Activated CD4-positive, alpha-beta memory T cell treated with anti-CD3 and anti-CD28 coated beads, Interleukin-2, amount 10 ng/mL, durations not matched to agents 7 days and 5 days (primary cell): ENCODE data around the gene DRC3. TPM values are rescaled to one million over a fixed set of nuclear protein-coding genes. Genes with fewer than 3 reads are reported as not detected.
A peak's percentile ranks its signal among the peaks of the same experiment; 100 is the strongest.

ENCODE experiments used
- CTCF ChIA-PET: fragments of 350-600 bp; sonication (Branson Sonifier 250); formaldehyde crosslinking; loops from one replicate; lab custom pipeline; 2021; ENCODE audit warnings: antibody characterized with exemption, inconsistent platforms; lab: Charles Lee
- POLR2A ChIA-PET: fragments of 350-600 bp; sonication (Branson Sonifier 250); formaldehyde crosslinking; loops from one replicate; lab custom pipeline; 2021; ENCODE audit warnings: antibody characterized with exemption; lab: Charles Lee
- DNase-seq: peaks from one replicate; pipeline ENCODE4 v3.0.0-alpha.2; 2020
- H3K27ac Mint-ChIP-seq: one replicate; pipeline ENCODE4 v1.8.0; 2021; ENCODE audit warnings: mild to moderate bottlenecking, mixed read lengths
- H3K27me3 Mint-ChIP-seq: one replicate; pipeline ENCODE4 v1.8.0; 2021; ENCODE audit warnings: mixed read lengths
- H3K36me3 Mint-ChIP-seq: one replicate; pipeline ENCODE4 v1.8.0; 2021; ENCODE audit warnings: low read depth, mixed read lengths
- H3K4me1 Mint-ChIP-seq: one replicate; pipeline ENCODE4 v1.8.0; 2021; ENCODE audit warnings: mixed read lengths
- H3K4me3 Mint-ChIP-seq: one replicate; pipeline ENCODE4 v1.8.0; 2021; ENCODE audit warnings: mild to moderate bottlenecking, mixed read lengths
- H3K9me3 Mint-ChIP-seq: one replicate; pipeline ENCODE4 v1.8.0; 2021; ENCODE audit warnings: mixed read lengths
- total RNA-seq, 2 experiments: library from RNA; stranded (reverse); gene quantifications; one replicate each; pipeline ENCODE4 v1.2.3, GENCODE V29; 2021

DRC3 gene
- total RNA-seq, 2 experiments from 2014 or later = not detected

DNA sequence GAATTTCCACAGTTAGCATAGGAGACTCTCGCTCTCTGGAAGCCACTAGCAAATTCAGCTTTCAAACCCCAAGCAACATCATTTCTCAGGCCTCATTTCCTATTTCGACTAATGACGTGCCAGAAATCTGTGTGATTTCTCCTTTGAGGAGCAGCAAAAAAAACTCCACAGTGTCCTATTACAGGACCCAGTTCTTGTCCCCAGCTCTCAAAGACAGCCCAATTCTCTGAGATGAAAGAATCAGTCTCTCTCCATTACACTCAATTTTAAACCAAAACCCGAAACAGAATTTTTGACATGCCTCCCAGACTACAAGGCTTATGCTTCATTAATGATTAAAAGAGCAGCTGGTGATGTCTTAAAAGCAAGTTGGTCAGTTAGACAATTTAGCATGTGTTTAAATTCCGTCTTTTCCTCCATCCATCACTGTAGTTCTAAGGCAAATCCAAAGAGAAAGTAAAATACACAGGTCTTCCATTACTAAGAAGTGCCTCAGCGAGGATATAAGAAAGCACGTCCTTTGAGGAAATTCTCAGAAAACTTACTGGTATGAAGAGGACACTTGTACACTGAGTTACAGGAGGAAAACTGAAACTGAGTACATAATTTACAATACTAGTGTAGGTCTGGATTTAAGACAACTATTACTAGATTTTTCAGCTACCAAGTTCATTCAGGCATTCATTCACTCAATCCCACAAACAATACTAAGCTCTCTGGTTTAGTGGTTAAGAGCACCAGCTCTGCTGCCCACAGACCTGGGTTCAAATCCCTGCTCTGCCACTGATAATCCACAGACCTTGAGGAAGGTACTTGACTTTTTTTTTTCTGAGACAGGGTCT lies 12.9 kb upstream of the DRC3 start:
- DNase-seq = peak; percentile 46
- peaks cover 2% of the 10 kb centered on the region for H3K9me3 Mint-ChIP-seq
- CTCF ChIA-PET = interaction anchor here (0.7 to 3.4 kb wide), 5 partner anchors 9 to 111 kb away, joined by 3 to 37 read pairs (median 4); partner anchors contain the start of genes DRC3 and TOM1L2
- H3K4me1 Mint-ChIP-seq = peaks cover 66% of the 10 kb centered on the region
- H3K36me3 Mint-ChIP-seq = peaks cover 28% of the 10 kb centered on the region
- no peaks in the 10 kb centered on the region for H3K27me3 Mint-ChIP-seq
- peak overlapping the region; percentile 98 for H3K27ac Mint-ChIP-seq
- POLR2A ChIA-PET = interaction anchor here (0.6 to 6.1 kb wide), 11 partner anchors 13 to 278 kb away, joined by 3 to 102 read pairs (median 5); partner anchors contain the start of genes ALKBH5, DRC3, SREBF1 and TOM1L2
- peak overlapping the region; percentile 76 for H3K4me3 Mint-ChIP-seq

DNA sequence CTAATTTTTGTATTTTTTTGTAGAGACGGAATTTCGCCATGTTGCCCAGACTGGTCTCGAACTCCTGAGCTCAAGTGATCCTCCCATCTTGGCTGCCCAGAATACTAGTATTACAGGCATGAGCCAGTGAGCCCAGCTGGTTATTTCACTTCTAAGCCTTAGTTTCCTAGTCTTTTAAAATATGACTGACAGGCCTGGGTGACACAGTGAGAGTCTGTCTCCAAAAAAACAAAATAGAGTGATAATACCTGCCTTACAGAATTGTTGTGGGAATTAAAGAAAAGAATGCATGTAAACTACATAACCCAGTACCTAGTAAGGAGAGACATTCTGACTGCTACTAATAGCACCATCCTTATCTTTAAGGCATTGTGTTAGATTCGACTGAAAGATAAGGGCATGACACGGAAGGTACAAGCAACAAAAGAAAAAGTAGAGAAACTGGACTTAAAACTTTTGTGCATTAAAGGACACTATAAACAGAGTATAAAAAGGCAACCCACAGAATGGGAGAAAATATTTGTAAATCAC lies 12.1 kb upstream of the DRC3 start:
- ChIA-PET CTCF (interaction anchor here (2.9 to 3.4 kb wide), 2 partner anchors 12 to 73 kb away, joined by 13 to 37 read pairs; partner anchors contain the start of genes DRC3 and TOM1L2), POLR2A (interaction anchor here (0.6 to 6.1 kb wide), 10 partner anchors 12 to 278 kb away, joined by 3 to 102 read pairs (median 6); partner anchors contain the start of genes ALKBH5, DRC3, SREBF1 and TOM1L2)
- peaks cover 69% of the 10 kb centered on the region for H3K4me1 Mint-ChIP-seq

DNA sequence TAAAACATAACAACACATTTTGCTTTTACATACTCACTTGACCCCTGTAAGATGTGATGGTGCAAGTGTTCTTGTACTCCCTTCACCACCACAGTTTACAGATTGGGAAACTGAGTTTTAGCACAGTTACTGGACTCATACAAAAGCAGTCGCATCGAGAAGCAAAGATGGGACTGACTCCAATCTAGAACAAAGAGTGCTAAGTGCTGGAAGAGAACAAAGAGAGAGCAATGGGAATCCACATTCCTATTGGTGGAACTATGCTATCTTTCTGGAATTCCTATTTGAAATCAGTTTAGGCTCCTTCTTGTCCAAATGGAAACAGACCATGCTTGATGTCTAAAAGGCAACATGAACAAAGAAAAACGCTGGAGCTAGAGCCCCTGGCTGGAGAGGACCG lies 9.6 kb upstream of the DRC3 start:
- H3K4me1 Mint-ChIP-seq = peaks cover 73% of the 10 kb centered on the region
- POLR2A ChIA-PET = interaction anchor here (0.5 to 2.3 kb wide), 2 partner anchors 9 to 55 kb away, joined by 3 to 6 read pairs; partner anchors contain the start of genes DRC3 and TOM1L2
- CTCF ChIA-PET = no interaction called here
- no peak overlapping the region for H3K4me3 Mint-ChIP-seq
- H3K9me3 Mint-ChIP-seq = no peaks in the 10 kb centered on the region
- H3K27ac Mint-ChIP-seq = no peak overlapping the region
- DNase-seq = no peak
- H3K36me3 Mint-ChIP-seq = peaks cover 10% of the 10 kb centered on the region
- H3K27me3 Mint-ChIP-seq = no peaks in the 10 kb centered on the region

More for the DNA sequence above, 12.1 kb upstream of the DRC3 start:
- H3K9me3 Mint-ChIP-seq = peaks cover 2% of the 10 kb centered on the region
- DNase-seq = no peak
- H3K27ac Mint-ChIP-seq = peak overlapping the region; percentile 98
- peak overlapping the region; percentile 76 for H3K4me3 Mint-ChIP-seq
- H3K27me3 Mint-ChIP-seq = no peaks in the 10 kb centered on the region
- peaks cover 21% of the 10 kb centered on the region for H3K36me3 Mint-ChIP-seq

DNA sequence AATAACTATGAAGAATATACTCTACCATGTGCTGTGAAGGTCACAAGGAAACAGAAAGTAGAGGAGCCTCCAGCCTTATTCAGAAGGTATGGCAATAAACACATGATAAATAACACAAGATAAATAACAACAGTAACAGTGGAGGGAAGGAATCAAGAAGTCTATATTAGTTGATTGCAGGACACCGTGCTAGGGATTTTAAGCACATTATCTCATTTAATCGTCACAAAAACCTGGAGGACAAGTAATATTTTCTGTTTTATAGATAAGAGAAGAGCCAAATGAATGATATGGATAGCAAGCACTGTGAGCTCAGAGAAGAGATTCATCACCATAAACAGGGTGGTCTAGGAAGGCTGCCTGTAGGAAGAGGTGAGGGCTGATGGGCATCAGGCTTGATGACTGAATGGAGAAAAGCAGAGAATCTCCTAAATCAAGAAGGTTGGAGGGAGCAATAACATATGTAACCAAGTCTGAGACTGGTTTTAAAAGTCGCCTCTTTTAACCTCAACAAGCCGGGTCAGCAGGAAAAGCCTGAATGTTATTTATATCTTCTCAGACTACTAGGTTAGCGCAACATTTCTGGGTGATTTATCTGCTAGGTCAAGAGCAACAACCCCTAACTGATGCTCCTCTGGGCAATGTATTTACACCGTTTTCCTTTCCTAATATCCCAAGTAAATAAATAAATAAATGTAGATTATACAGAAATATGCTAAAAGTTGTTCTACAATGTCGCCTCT lies 8.8 kb upstream of the DRC3 start:
- no peaks in the 10 kb centered on the region for H3K9me3 Mint-ChIP-seq
- ChIA-PET POLR2A (interaction anchor here (2.3 kb wide), 1 partner anchor 9 kb away, joined by 6 read pairs; the partner anchor contains the start of genes DRC3 and TOM1L2), CTCF (no interaction called here)
- no peaks in the 10 kb centered on the region for H3K27me3 Mint-ChIP-seq
- DNase-seq = no peak
- peaks cover 68% of the 10 kb centered on the region for H3K4me1 Mint-ChIP-seq
- no peak overlapping the region for H3K4me3 Mint-ChIP-seq
- no peak overlapping the region for H3K27ac Mint-ChIP-seq
- H3K36me3 Mint-ChIP-seq = peaks cover 12% of the 10 kb centered on the region

DNA sequence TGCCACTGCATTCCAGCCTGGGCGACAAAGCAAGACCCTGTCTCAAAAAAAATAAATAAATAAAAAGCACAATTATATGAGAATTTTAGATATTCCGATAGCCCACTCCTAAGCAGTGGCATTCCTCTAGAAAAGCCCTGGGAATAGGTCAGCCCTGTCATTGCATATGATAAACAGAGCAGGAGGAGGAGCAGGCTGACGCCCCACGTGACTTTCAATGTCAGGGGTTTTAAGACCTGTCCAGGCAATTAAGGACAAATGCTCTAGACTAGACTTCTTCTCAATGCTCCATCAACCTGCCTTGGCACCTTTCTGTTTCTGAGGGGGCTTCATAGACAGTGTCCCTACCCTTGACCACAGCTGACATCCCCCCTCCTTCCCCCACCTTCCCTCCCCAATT lies 8.0 kb upstream of the DRC3 start:
- CTCF ChIA-PET = no interaction called here
- H3K27ac Mint-ChIP-seq = no peak overlapping the region

DNA sequence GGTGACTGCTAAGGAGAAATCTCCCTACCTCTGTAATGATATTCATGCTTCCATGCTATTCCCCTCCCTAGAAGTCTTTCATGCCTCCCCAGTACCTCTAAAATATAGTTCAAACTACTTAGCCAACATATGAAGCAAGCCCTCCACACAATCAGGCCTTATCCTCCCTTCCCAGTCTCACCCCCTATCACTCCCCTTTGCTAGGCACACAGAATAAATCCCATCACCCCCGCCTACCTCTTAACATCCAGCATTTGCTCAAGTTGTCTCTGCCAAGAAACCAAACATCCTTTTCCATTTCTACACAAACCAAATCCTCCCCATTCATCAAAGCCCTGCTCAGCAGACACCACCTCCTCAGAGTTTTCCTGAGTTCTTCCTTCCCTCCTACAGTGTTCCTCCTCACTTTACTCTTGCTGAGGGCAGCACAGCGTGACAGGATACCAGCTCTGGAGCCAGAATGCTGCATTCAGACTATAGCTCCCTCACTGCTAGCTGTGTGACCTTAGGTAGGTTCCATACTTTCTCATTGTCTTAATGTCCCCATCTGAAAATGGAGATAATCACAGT lies 7.4 kb upstream of the DRC3 start:
- Mint-ChIP-seq H3K27ac (no peak overlapping the region), H3K27me3 (no peaks in the 10 kb centered on the region), H3K4me1 (peaks cover 60% of the 10 kb centered on the region), H3K4me3 (no peak overlapping the region), H3K9me3 (no peaks in the 10 kb centered on the region), H3K36me3 (peaks cover 12% of the 10 kb centered on the region)
- ChIA-PET CTCF (no interaction called here), POLR2A (no interaction called here)
- DNase-seq = no peak

More for the DNA sequence above, 8.0 kb upstream of the DRC3 start:
- Mint-ChIP-seq H3K4me1 (peaks cover 63% of the 10 kb centered on the region), H3K4me3 (no peak overlapping the region), H3K27me3 (no peaks in the 10 kb centered on the region), H3K36me3 (peaks cover 12% of the 10 kb centered on the region), H3K9me3 (no peaks in the 10 kb centered on the region)
- no peak for DNase-seq
- POLR2A ChIA-PET = no interaction called here

DNA sequence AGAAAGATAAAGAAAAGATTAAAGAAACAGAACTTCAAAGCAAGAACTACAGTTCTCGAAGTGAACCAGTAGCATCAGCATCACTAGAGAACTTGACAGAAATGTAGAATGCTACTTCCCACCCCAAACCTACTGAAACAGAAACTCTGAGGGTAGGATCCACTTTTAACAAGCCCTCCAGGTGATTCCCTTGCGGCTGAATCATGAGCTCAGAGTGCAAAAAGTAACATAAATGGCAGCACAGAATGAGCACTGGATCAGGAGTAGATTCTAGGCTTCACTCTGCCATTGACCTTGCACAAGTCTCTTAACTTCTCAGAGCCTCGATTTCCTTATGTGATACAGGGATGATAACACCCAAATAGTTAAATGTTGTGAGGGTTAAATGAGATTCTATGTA lies 6.3 kb upstream of the DRC3 start:
- Mint-ChIP-seq H3K27me3 (no peaks in the 10 kb centered on the region), H3K9me3 (no peaks in the 10 kb centered on the region), H3K4me3 (no peak overlapping the region), H3K4me1 (peaks cover 60% of the 10 kb centered on the region), H3K36me3 (peaks cover 5% of the 10 kb centered on the region), H3K27ac (no peak overlapping the region)
- DNase-seq = no peak
- ChIA-PET CTCF (interaction anchor here (1.1 to 1.5 kb wide), 2 partner anchors 9 to 51 kb away, joined by 3 read pairs; no protein-coding TSS in a partner anchor), POLR2A (interaction anchor here (1.9 kb wide), 1 partner anchor 8 kb away, joined by 12 read pairs; no protein-coding TSS in a partner anchor)

DNA sequence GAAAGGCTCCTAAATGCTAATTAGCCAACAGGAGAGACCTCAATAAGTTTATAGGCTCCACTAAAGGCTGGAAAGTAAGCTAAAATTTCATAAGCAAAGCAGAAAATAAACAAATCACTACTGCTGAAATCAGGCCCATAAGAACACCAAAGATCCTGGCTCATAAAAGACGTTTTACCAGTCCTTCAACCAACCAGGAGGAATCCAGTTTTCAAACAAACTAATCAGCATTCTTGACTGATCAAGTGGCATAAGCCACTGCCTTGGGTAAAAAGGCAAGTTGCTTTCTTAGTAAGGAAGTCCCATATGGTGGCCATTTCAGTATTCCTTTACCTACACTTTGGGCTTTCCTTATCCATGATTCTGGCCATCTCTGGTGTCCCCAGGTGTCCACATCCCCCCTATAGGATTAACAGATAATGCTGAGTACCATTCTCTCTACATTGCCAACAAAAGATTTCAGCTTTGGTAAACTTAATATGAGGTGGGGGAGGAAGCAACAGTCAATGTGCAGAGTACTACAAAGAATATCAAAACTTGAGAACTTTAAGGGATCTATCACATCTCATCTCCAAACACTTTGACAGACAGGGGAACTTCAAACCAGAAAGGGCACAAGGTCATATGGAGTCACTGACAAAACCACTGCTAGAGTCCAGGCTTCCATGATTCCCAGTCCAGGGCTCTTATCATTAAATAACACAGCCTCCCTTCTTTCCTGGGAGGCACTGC lies 1.8 kb upstream of the DRC3 start:
- ChIA-PET CTCF (interaction anchor here (0.6 kb wide), 1 partner anchor 62 kb away, joined by 4 read pairs; no protein-coding TSS in a partner anchor), POLR2A (interaction anchor here (5.1 kb wide), 1 partner anchor 13 kb away, joined by 102 read pairs; no protein-coding TSS in a partner anchor)
- peak overlapping the region; percentile 52 for H3K27ac Mint-ChIP-seq
- H3K36me3 Mint-ChIP-seq = peaks cover 2% of the 10 kb centered on the region
- H3K4me1 Mint-ChIP-seq = peaks cover 56% of the 10 kb centered on the region
- no peaks in the 10 kb centered on the region for H3K9me3 Mint-ChIP-seq
- no peaks in the 10 kb centered on the region for H3K27me3 Mint-ChIP-seq
- peak overlapping the region; percentile 79 for H3K4me3 Mint-ChIP-seq
- DNase-seq = no peak

DNA sequence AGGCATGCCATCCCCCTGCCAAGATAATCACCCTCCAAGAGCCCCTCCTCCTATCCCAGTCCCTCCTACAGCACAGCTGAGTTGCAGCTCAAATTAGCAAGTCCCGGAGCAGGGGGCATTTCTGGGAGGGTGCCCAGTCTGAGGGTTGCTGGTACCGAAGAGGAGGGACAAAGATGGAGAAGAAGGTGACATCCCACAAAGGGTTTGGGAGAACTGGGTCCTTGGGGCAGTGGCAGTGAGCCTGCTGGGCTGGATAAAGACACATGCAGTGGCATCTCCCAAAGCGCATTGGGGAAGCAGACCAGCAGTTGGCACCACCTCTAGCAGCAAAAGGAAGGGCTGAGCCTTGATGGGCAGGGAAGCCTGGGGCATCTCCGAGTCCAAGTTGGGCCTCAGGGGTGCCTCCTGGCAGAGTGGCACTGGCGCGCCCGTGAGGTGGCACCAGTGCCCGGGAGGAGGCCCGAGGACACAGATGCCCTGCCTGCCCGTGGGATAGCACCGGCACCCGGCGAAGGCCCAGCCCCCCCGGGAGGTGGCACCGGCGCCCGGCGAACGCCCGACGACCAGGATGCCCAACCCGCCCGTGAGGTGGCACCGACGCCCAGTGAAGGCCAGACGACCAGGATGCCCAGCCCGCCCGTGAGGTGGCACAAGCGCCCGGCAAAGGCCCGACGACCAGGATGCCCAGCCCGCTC lies 1.1 kb upstream of the DRC3 start:
- ChIA-PET CTCF (interaction anchor here (0.5 to 2.4 kb wide), 5 partner anchors 11 to 81 kb away, joined by 3 to 37 read pairs (median 6); no protein-coding TSS in a partner anchor), POLR2A (interaction anchor here (0.8 to 5.1 kb wide), 10 partner anchors 9 to 212 kb away, joined by 3 to 102 read pairs (median 4); partner anchors contain the start of gene ALKBH5)
- no peak for DNase-seq
- Mint-ChIP-seq H3K27ac (peak overlapping the region; percentile 35), H3K27me3 (no peaks in the 10 kb centered on the region), H3K4me1 (peaks cover 50% of the 10 kb centered on the region), H3K9me3 (no peaks in the 10 kb centered on the region), H3K4me3 (peak overlapping the region; percentile 79), H3K36me3 (peaks cover 2% of the 10 kb centered on the region)

DNA sequence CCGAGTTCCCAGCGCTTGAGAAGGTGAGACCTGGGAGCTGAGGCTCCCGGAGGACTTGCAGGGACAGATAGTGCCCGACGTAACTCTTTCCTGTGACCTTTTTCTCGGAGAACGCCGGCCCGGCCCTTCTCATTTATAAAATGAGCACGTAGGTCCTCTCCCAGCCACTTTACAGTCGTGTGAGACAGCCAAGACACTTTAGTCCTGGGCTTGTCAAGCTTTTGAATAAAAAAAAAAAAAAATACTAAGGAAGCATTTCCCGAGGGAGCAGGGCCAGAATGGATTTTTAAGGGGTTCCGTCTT lies 241 bp downstream of the DRC3 start:
- H3K9me3 Mint-ChIP-seq = no peaks in the 10 kb centered on the region
- ChIA-PET POLR2A (interaction anchor here (0.7 to 5.1 kb wide), 12 partner anchors 10 to 152 kb away, joined by 3 to 102 read pairs (median 4); partner anchors contain the start of genes ATPAF2 and SREBF1), CTCF (interaction anchor here (1.0 to 2.4 kb wide), 6 partner anchors 12 to 82 kb away, joined by 4 to 37 read pairs (median 8); no protein-coding TSS in a partner anchor)
- peaks cover 38% of the 10 kb centered on the region for H3K4me1 Mint-ChIP-seq
- H3K36me3 Mint-ChIP-seq = peaks cover 2% of the 10 kb centered on the region
- peak overlapping the region; percentile 83 for H3K27ac Mint-ChIP-seq
- no peak for DNase-seq
- H3K4me3 Mint-ChIP-seq = peak overlapping the region; percentile 93
- H3K27me3 Mint-ChIP-seq = no peaks in the 10 kb centered on the region

DNA sequence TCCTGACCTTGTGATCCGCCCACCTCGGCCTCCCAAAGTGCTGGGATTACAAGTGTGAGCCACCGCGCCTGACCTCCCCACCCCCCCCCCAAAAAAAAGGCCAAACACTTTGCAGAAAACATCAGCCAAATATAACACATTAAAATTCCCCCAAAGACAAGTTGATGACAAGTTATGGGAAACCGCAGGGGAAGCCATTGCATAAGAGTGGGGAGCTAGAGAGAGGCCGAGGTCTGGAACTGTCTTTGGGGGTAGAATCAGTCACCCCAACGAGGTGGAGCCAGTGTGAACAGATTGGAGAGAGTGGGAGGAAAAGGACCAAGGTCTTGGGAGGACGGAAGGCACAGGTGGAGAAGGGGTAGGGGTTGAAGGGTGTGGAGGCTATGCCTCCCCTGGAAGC lies 2.8 kb downstream of the DRC3 start:
- peaks cover 27% of the 10 kb centered on the region for H3K4me1 Mint-ChIP-seq

More for the DNA sequence above, 2.8 kb downstream of the DRC3 start:
- ChIA-PET POLR2A (no interaction called here), CTCF (interaction anchor here (1.1 kb wide), 1 partner anchor 56 kb away, joined by 4 read pairs; no protein-coding TSS in a partner anchor)
- DNase-seq = no peak
- H3K9me3 Mint-ChIP-seq = no peaks in the 10 kb centered on the region
- H3K27me3 Mint-ChIP-seq = no peaks in the 10 kb centered on the region
- no peak overlapping the region for H3K4me3 Mint-ChIP-seq
- no peaks in the 10 kb centered on the region for H3K36me3 Mint-ChIP-seq
- H3K27ac Mint-ChIP-seq = no peak overlapping the region
